Skeletal muscle cell (primary cell): ENCODE results near the gene ZMYND8.
"Not testable (repeated sequence)": the region's sequence is repeated elsewhere in the genome, so short reads cannot be mapped to it uniquely, and the experiment has no call there.

Source experiments
- DNase-seq: peaks from one replicate; pipeline ENCODE4 v3.0.0-alpha.2; 2010; ENCODE audit warnings: low read depth
- H3K4me3 ChIP-seq: 2 replicates; pipeline ENCODE4 v1.5.1; 2011; ENCODE audit warnings: low read depth, mild to moderate bottlenecking, control low read depth, low read length, moderate library complexity

ZMYND8 gene

GRCh38 chr20:47295921-47296426, 60.5 kb downstream of the ZMYND8 start:
- no peak for DNase-seq

GRCh38 chr20:47295129-47295813, 61.2 kb downstream of the ZMYND8 start:
- H3K4me3 ChIP-seq, result no peak overlapping the region

More at GRCh38 chr20:47295921-47296426, 60.5 kb downstream of the ZMYND8 start:
- H3K4me3 ChIP-seq, result no peak overlapping the region

GRCh38 chr20:47293631-47294030, 62.9 kb downstream of the ZMYND8 start:
- DNase-seq, result no peak
- H3K4me3 ChIP-seq, result no peak overlapping the region

More at GRCh38 chr20:47295129-47295813, 61.2 kb downstream of the ZMYND8 start:
- DNase-seq, result no peak

- DNase-seq, result no peak
- H3K4me3 ChIP-seq, result no peak overlapping the region
These were observed 63.9 kb downstream of the ZMYND8 start for GRCh38 chr20:47292581-47292980.

- H3K4me3 ChIP-seq, result no peak overlapping the region
- no peak for DNase-seq
These were observed 65.7 kb downstream of the ZMYND8 start for GRCh38 chr20:47290666-47291430.

GRCh38 chr20:47290008-47290407, 66.5 kb downstream of the ZMYND8 start:
- DNase-seq, result no peak

GRCh38 chr20:47289096-47289495, 67.4 kb downstream of the ZMYND8 start:
- no peak for DNase-seq

More at GRCh38 chr20:47290008-47290407, 66.5 kb downstream of the ZMYND8 start:
- no peak overlapping the region for H3K4me3 ChIP-seq

GRCh38 chr20:47288530-47288929, 68.0 kb downstream of the ZMYND8 start:
- not testable (repeated sequence) for DNase-seq, H3K4me3 ChIP-seq

More at GRCh38 chr20:47289096-47289495, 67.4 kb downstream of the ZMYND8 start:
- no peak overlapping the region for H3K4me3 ChIP-seq

- no peak overlapping the region for H3K4me3 ChIP-seq
- no peak for DNase-seq
These were observed 68.8 kb downstream of the ZMYND8 start for GRCh38 chr20:47287609-47288144.

GRCh38 chr20:47286681-47287080, 69.8 kb downstream of the ZMYND8 start:
- DNase-seq, result no peak
- H3K4me3 ChIP-seq, result no peak overlapping the region

GRCh38 chr20:47285189-47285588, 71.3 kb downstream of the ZMYND8 start:
- no peak overlapping the region for H3K4me3 ChIP-seq
- no peak for DNase-seq

GRCh38 chr20:47284373-47284772, 72.1 kb downstream of the ZMYND8 start:
- no peak for DNase-seq
- H3K4me3 ChIP-seq, result no peak overlapping the region

- no peak for DNase-seq
- H3K4me3 ChIP-seq, result no peak overlapping the region
These were observed 73.1 kb downstream of the ZMYND8 start for GRCh38 chr20:47283411-47283810.

GRCh38 chr20:47282864-47283263, 73.6 kb downstream of the ZMYND8 start:
- no peak overlapping the region for H3K4me3 ChIP-seq
- no peak for DNase-seq

GRCh38 chr20:47281376-47281775, 75.1 kb downstream of the ZMYND8 start:
- DNase-seq, result no peak
- no peak overlapping the region for H3K4me3 ChIP-seq

GRCh38 chr20:47280668-47281067, 75.8 kb downstream of the ZMYND8 start:
- no peak for DNase-seq
- no peak overlapping the region for H3K4me3 ChIP-seq

- no peak overlapping the region for H3K4me3 ChIP-seq
- DNase-seq, result no peak
These were observed 76.3 kb downstream of the ZMYND8 start for GRCh38 chr20:47280228-47280627.

GRCh38 chr20:47278907-47279348, 77.6 kb downstream of the ZMYND8 start:
- H3K4me3 ChIP-seq, result no peak overlapping the region
- DNase-seq, result no peak

GRCh38 chr20:47277535-47277872, 79.0 kb downstream of the ZMYND8 start:
- not testable (repeated sequence) for DNase-seq, H3K4me3 ChIP-seq

GRCh38 chr20:47276851-47277534, 79.5 kb downstream of the ZMYND8 start:
- DNase-seq, result peak; percentile 62
- no peak overlapping the region for H3K4me3 ChIP-seq
